Mammary epithelial cell (primary cell): Measurements from ENCODE around the gene AP4M1.

Experiments used
- CTCF ChIP-seq, 2 donors: IDR thresholded peaks in 1 of 2; conservative IDR thresholded peaks in 1 of 2; 2 replicates each; pipeline ENCODE4 v1.5.1; 2011 to 2012; ENCODE audit warnings: inconsistent platforms in 2 of 2, low read length in 2 of 2, mild to moderate bottlenecking in 2 of 2, control low read depth in 1 of 2, low read depth in 1 of 2; ENCODE audit not compliant: insufficient read depth in 1 of 2; ENCODE audit errors: extremely low read depth in 1 of 2
- EZH2 ChIP-seq: IDR thresholded peaks from 2 replicates; pipeline ENCODE4 v1.6.1; 2012; ENCODE audit warnings: low read length, inconsistent platforms, borderline replicate concordance

GRCh38 chr7:100119970-100120732 is 18.7 kb downstream of the AP4M1 start:
- no peak for TF ChIP-seq CTCF (conservative IDR thresholded peaks at IDR 0.05 in 1 of 2, IDR thresholded peaks at IDR 0.05 in 1 of 2; ENCODE audit: extremely low read depth in 1 of 2, insufficient read depth in 1 of 2, low read depth in 1 of 2, low read length in 2 of 2)
- TF ChIP-seq EZH2, result no peak
